Measurements from ENCODE around the gene EIF2B5. TPM values are rescaled to one million over a fixed set of nuclear protein-coding genes. Genes with fewer than 3 reads are reported as not detected.

Gene EIF2B5
- total and polyA plus RNA-seq, 9 of the 15 experiments (the other 6 are each of a cell fraction or from before 2014, with no cell fraction given), result 19.1 to 92.4 (median 74.0) TPM

GRCh38 chr3:184135149-184135910 is at the start of gene EIF2B5 (continued):
- no peak for TF ChIP-seq PATZ1 (CRISPR knock-in tag; IDR thresholded peaks at IDR 0.05; ENCODE audit: borderline replicate concordance)
- no peak for TF ChIP-seq SFPQ (IDR thresholded peaks at IDR 0.05; ENCODE audit: low read depth, low read length)
- no peak for TF ChIP-seq XRCC4 (IDR thresholded peaks at IDR 0.05; ENCODE audit: extremely low read depth, insufficient read depth, insufficient read length)
- no peak for TF ChIP-seq ZKSCAN3 (CRISPR knock-in tag; IDR thresholded peaks at IDR 0.05)
- no peak for TF ChIP-seq ILK (tag; IDR thresholded peaks at IDR 0.05; ENCODE audit: borderline replicate concordance, low read depth)
- peak; percentile 89 for TF ChIP-seq TOE1 (IDR thresholded peaks at IDR 0.05; ENCODE audit: borderline replicate concordance)
- TF ChIP-seq TOE1 (CRISPR knock-in tag; IDR thresholded peaks at IDR 0.05; ENCODE audit: borderline replicate concordance, low read depth), result no peak
- TF ChIP-seq TAF7 (tag; IDR thresholded peaks at IDR 0.05), result peak; percentile 88
- TF ChIP-seq EP300 (IDR thresholded peaks at IDR 0.05; ENCODE audit: low read length), result peak; percentile 51
- TF ChIP-seq SIN3A (IDR thresholded peaks at IDR 0.05; ENCODE audit: borderline replicate concordance in 2 of 2, control insufficient read depth in 1 of 2, low read depth in 2 of 2, low read length in 2 of 2), result peak; percentile 80
- TF ChIP-seq ZNF408 (CRISPR knock-in tag; IDR thresholded peaks at IDR 0.05; ENCODE audit: low read depth), result no peak
- no peak for TF ChIP-seq HMG20B (CRISPR knock-in tag; IDR thresholded peaks at IDR 0.05)
- no peak for TF ChIP-seq ZNF766 (CRISPR knock-in tag; conservative IDR thresholded peaks at IDR 0.05)
- TF ChIP-seq DPF2 (IDR thresholded peaks at IDR 0.05), result no peak
- TF ChIP-seq MYC (IDR thresholded peaks at IDR 0.05; ENCODE audit: low read depth, low read length), result peak; percentile 95
- TF ChIP-seq MYC (CRISPR knock-in tag; IDR thresholded peaks at IDR 0.05; ENCODE audit: borderline replicate concordance, low read depth), result peak; percentile 88; the same call in 1 of the 2 replicates
- TF ChIP-seq ZNF695 (CRISPR knock-in tag; IDR thresholded peaks at IDR 0.05), result no peak
- peak; percentile 30; the same call in 1 of the 2 replicates for TF ChIP-seq E2F1 (CRISPR knock-in tag; IDR thresholded peaks at IDR 0.05)
- TF ChIP-seq SRSF7 (optimal IDR thresholded peaks at IDR 0.05; ENCODE audit: low read depth, low read length), result no peak
- no peak for TF ChIP-seq HOXB6 (CRISPR knock-in tag; IDR thresholded peaks at IDR 0.05; ENCODE audit: borderline replicate concordance)
